NCI-H2196 treated with DMSO at 0.1 percent for 48 hours (cell line): Measurements from ENCODE around the gene MPHOSPH9.
A peak's percentile ranks its signal among the peaks of the same experiment; 100 is the strongest.
"Not testable (repeated sequence)": the region's sequence is repeated elsewhere in the genome, so short reads cannot be mapped to it uniquely, and the experiment has no call there.

Experiments used
- DNase-seq: peaks from one replicate; lab custom pipeline; 2025; ENCODE audit not compliant: unreplicated experiment; lab: John Stamatoyannopoulos, UW

MPHOSPH9 gene

DNA sequence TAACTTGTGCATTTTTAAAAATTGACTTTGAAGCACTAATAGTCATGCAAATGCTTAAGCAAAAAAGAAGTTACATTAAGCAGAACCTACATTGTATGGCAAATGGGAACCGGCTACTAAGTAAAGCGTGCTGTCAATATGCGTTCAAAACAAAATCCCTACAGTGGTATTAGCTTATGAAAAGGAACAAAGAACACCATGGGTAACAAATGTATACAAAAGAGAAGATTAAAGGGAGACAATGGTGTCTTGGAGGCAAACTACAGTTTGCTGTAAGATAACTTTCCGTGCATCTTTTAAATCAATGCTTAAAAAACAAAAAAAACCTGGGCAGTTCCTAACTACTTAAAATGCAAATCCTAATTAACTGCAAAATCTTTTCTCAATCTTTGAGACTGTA is 28.3 kb upstream of the MPHOSPH9 start:
- DNase-seq: no peak

DNA sequence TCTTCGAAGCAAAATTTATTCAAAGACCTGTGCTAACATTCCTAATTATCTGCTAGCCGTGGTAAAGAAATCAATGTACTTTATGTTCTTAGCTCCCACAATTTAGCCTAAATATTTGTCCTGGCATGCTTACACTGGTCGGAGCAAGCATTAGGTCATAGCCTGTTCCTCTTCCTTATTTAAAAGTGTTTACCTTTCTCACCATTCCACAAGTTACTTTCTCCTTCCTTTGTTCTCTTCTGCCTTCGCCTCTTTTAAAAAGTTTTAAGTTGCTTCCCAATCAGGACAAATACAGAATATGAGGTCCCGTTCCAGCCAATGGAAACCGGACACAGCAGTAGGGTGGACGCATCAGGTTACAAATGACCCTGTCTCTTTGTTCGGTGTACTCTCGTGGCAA is 27.1 kb upstream of the MPHOSPH9 start:
- no peak for DNase-seq

DNA sequence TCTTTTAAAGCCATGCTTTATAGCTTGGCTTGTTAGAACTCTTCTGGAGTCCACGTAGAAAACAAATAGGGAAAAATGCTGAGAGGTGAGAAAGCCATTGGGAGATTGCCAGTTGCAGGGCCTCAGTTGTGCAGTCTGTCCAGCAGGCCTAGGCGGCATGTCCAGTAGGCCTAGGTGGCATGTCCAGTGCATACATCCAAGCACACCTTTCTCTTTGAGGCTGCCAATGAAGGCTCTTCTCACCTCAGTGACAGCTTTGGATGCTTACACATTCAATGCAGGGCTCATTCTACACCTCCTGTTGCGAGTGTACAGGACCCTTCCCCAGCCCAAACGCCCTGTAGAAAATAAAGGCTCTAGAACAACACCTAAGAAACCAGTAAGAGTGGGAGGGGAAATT is 25.7 kb upstream of the MPHOSPH9 start:
- DNase-seq: no peak

GRCh38 chr12:123254853-123255446 is 22.0 kb upstream of the MPHOSPH9 start:
- no peak for DNase-seq

- no peak for DNase-seq
Observed at GRCh38 chr12:123253641-123254459, 20.9 kb upstream of the MPHOSPH9 start.

GRCh38 chr12:123252365-123252764 is 19.4 kb upstream of the MPHOSPH9 start:
- not testable (repeated sequence) for DNase-seq

DNA sequence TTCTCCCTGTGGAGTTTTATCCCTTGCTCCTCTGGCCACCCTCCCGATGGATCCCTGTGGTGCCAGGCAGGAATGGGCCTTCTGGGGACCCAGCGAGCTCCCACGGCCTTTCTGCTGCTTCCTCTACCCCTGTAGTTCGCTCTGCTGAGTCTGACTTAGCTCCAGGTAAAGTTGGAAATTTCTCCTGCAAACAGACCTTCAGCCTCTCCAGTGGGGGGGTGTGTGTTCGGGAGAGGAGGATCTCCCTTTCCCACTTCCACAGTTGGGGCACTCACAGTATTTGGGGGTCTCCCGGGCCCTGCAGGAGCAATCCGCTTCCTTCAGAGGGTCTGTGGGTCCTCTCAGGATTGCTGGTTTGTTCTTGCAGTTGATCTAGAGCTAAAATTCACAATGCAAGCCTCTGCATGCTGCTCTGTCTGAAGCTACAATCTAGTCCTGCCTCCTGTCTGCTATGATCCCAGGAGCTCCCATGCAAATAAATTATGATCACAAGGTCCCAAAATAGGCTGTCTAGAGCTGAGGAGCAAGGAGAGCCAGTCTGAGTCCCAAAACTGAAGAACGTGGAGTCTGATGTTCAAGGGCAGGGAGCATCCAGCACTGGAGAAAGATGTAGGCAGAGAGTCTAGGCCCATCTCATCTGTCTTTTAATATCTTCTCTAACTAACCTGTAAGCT is 18.6 kb upstream of the MPHOSPH9 start:
- DNase-seq: no peak

DNA sequence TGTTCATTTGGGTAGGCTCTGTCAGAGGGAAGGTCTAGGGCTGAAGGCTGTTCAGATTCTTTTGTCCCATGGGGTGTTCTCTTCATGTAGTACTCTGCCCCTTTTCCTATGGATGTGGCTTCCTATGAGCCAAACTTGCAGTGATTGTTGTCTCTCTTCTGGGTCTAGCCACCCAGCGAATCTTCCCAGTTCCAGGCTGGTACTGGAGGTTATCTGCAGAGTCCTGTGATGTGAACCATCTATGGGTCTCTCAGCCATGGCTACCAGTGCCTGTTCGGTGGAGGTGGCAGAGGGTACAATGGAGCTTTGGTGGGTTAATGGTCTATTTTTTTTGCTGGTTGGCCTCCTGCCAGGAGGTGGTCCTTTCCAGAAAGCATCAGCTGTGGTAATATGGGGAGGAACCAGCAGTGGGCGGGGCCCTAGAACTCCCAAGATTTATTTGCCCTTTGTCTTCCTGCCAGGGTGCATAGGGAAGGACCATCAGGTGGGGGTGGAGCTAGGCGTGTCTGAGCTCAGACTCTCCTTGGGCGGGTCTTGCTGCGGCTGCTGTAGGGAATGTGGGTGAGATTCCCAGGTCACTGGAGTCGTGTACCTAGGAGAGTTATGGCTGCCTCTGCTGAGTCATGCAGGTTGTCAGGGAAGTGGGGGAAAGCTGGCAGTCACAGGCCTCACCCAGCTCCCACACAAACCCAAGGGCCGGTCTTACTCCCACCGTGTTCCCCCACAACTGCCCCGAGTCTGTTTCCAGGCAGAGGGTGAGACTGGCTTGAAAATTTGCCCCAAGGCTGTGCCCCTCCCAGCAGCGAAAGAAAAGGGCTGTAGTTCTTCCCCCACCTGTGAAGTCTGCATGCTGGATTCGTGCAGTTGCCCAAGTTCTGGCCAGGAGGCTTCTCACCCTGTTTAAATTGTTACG is 17.8 kb upstream of the MPHOSPH9 start:
- DNase-seq: no peak

- DNase-seq: not testable (repeated sequence)
Observed at GRCh38 chr12:123248996-123249741, 16.2 kb upstream of the MPHOSPH9 start.

GRCh38 chr12:123248129-123248528 is 15.2 kb upstream of the MPHOSPH9 start:
- not testable (repeated sequence) for DNase-seq

GRCh38 chr12:123245678-123246077 is 12.7 kb upstream of the MPHOSPH9 start:
- DNase-seq: no peak

- DNase-seq: no peak
Observed at GRCh38 chr12:123243671-123244262, 10.8 kb upstream of the MPHOSPH9 start.

DNA sequence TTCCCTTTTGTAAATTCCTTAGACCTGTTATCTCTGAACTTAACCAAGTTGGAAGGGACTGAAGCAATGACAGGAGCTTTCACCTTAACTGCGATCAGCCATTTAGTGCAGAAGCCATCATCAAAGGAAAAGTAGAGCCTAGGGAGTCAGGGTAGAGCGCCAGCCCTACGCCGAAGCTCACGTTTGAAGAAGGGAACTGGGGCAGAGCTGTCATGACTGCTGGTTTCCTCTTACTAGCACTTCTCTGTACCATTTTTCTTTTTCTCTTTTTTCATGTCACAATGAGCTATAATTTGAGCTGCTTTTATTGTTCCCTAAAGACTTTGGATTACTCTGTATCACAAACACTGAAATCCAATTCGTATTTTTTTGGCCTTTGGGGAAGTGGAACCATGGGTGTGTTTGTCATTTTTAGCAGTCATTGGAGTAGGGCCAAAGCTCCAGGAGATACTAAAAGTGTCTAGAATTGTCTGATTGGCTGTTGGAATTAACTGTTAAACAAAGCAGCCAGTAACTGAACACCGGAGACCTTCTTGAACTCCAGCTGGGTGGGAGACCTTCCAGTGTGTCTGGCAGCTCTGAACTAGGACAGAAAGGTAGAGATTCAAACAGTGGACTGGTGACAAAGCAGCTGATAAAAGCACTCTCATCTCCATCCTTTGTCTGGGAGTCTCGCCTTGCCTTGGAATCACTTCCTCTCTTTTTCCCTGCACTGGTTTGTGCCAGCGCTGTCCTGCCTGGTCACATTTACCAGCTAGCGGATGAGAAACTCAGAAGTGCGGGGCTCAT is 9.4 kb upstream of the MPHOSPH9 start:
- DNase-seq: peak; percentile 80

DNA sequence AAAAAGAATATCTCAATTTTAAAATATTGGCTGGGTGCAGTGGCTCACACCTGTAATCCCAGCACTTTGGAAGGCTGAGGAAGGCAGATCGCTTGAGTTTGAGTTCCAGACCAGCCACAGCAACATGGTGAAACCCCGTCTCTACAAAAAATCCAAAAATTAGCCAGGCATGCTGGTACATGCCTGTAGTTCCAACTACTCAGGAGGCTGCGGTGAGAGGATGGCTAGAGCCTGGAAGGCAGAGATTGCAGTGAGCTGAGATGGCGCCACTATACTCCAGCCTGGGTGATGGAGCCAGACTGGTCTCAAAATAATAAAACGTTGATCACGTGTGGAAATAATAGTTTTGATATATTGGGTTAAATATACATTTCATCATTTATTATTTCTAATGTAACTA is 6.0 kb upstream of the MPHOSPH9 start:
- no peak for DNase-seq

DNA sequence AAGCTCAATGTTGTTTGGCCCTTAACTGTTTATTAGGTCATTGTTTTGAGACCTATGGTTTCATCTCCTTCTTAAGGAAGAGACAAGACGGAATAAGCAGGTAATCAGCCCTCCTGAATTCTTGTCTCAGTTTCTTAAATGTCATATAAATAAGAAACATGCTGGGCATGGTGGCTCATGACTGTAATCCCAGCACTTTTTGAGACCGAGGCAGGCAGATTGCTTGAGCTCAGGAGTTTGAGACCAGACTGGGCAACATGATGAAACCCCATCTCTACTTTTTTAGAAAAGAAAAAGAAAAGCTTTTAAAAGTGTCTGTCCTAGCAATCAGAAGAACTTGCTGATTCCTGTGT is 5.4 kb upstream of the MPHOSPH9 start:
- no peak for DNase-seq

DNA sequence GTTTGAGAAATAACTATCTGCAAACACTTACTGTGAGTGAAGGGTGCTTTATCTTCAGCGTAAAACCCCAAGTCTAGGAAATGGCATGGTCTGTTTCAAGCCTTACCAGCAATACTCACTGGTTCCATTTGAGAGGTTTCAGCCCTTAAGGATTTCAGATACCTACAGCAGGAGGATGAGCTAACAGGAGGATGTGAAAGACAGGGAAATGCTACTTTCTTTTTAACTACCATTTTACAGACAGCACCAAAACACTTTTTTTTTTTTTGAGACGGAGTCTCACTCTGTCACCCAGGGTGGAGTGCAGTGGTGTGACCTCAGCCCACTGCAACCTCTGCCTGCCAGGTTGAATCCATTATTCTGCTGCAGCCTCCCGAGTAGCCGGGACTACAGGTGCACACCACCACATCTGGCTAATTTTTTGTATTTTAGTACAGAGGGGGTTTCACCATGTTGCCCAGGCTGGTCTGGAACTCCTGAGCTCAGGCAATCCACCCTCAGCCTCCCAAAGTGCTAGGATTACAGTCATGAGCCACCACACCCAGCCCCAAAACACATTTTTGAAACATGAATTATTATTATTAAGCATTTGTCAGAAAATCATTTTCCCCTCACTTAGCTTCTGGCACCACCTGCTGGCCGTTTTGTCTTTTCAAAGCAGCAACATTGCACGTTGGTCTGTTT is 4.8 kb upstream of the MPHOSPH9 start:
- DNase-seq: peak; percentile 54

- DNase-seq: no peak
Observed at GRCh38 chr12:123233505-123234308, 766 bp upstream of the MPHOSPH9 start.

DNA sequence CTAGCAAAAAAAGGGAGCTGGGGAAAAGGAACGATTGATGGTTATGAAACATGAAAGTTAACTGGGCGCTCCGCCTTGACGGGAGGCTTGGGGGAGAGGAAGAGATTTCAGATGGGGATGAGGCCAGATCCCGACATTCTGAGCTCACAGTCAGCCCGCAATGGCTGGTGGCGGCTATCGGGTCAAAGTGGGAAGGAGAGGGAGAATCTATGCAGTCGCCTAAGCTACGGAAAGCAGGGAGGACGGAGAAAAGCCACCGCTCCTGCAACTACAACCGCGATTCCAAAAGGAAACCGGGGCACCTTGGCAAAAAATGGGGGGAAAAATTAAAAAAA is 502 bp downstream of the MPHOSPH9 start:
- no peak for DNase-seq
